IgD-negative memory B cell (primary cell): ENCODE results near the gene UTP20. TPM values are rescaled to one million over a fixed set of nuclear protein-coding genes. Genes with fewer than 3 reads are reported as not detected.

Source experiments
- H3K27ac Mint-ChIP-seq, 3 donors: one replicate each; pipeline ENCODE4 v1.8.0; 2020 to 2022; ENCODE audit warnings: mild to moderate bottlenecking in 3 of 3, mixed read lengths in 3 of 3, moderate library complexity in 1 of 3
- H3K27me3 Mint-ChIP-seq: one replicate; pipeline ENCODE4 v1.8.0; 2021; ENCODE audit warnings: mixed read lengths
- H3K36me3 Mint-ChIP-seq: one replicate; pipeline ENCODE4 v1.8.0; 2020; ENCODE audit warnings: mild to moderate bottlenecking, mixed read lengths
- H3K4me1 Mint-ChIP-seq, 3 donors: one replicate each; pipeline ENCODE4 v1.8.0; 2020 to 2022; ENCODE audit warnings: mixed read lengths in 3 of 3, mild to moderate bottlenecking in 1 of 3
- H3K4me3 Mint-ChIP-seq, 4 donors: one replicate each; pipeline ENCODE4 v1.8.0; 2020 to 2022; ENCODE audit warnings: mild to moderate bottlenecking in 4 of 4, mixed read lengths in 4 of 4, moderate library complexity in 3 of 4
- H3K9me3 Mint-ChIP-seq, 3 donors: one replicate each; pipeline ENCODE4 v1.8.0; 2020 to 2021; ENCODE audit warnings: mixed read lengths in 3 of 3, mild to moderate bottlenecking in 1 of 3
- polyA plus RNA-seq: library from polyadenylated mRNA; unstranded; fragments of 300-500 nt; fragmentation: Illumina TruSeq; gene quantifications from one replicate; pipeline ENCODE4 v1.2.3, GENCODE V29; 2021

The UTP20 gene
- 4.0 TPM for polyA plus RNA-seq

- H3K36me3 Mint-ChIP-seq: no peaks in the 10 kb centered on the region
- H3K27ac Mint-ChIP-seq: peak within 1 kb of the TSS; percentile 73 to 94 (median 87)
- H3K4me1 Mint-ChIP-seq: peaks cover 3 to 13% (median 9%) of the 10 kb centered on the region in 3 donors
- H3K27me3 Mint-ChIP-seq: peaks cover 1% of the 10 kb centered on the region
- H3K4me3 Mint-ChIP-seq: peak within 1 kb of the TSS; percentile 93 to 97 (median 96)
- no peaks in the 10 kb centered on the region for H3K9me3 Mint-ChIP-seq
These were observed at the start of gene UTP20 for GRCh38 chr12:101280006-101280505. Gene UTP20, plus strand, starts transcription at chr12:101280105. Its CDS starts 178 bp downstream, at chr12:101280283.

- no peaks in the 10 kb centered on the region for H3K36me3 Mint-ChIP-seq
- no peak overlapping the region for H3K27ac Mint-ChIP-seq
These were observed 49.4 kb upstream of the UTP20 start for GRCh38 chr12:101230547-101230946.

GRCh38 chr12:101231636-101232035 lies 48.3 kb upstream of the UTP20 start:
- no peaks in the 10 kb centered on the region for H3K36me3 Mint-ChIP-seq
- H3K4me3 Mint-ChIP-seq: no peak overlapping the region
- peaks cover 5% of the 10 kb centered on the region for H3K27me3 Mint-ChIP-seq
- no peak overlapping the region for H3K27ac Mint-ChIP-seq
- H3K4me1 Mint-ChIP-seq: peaks cover 0 to 13% (median 0%) of the 10 kb centered on the region in 3 donors
- H3K9me3 Mint-ChIP-seq: no peaks in the 10 kb centered on the region

More at GRCh38 chr12:101230547-101230946, 49.4 kb upstream of the UTP20 start:
- Mint-ChIP-seq H3K27me3 (peaks cover 5% of the 10 kb centered on the region), H3K4me1 (peaks cover 0 to 8% (median 0%) of the 10 kb centered on the region in 3 donors), H3K9me3 (no peaks in the 10 kb centered on the region), H3K4me3 (no peak overlapping the region)

- no peak overlapping the region for H3K27ac Mint-ChIP-seq
- peaks cover 0 to 3% (median 1%) of the 10 kb centered on the region in 3 donors for H3K9me3 Mint-ChIP-seq
These were observed 44.2 kb upstream of the UTP20 start for GRCh38 chr12:101235686-101236085.

DNA sequence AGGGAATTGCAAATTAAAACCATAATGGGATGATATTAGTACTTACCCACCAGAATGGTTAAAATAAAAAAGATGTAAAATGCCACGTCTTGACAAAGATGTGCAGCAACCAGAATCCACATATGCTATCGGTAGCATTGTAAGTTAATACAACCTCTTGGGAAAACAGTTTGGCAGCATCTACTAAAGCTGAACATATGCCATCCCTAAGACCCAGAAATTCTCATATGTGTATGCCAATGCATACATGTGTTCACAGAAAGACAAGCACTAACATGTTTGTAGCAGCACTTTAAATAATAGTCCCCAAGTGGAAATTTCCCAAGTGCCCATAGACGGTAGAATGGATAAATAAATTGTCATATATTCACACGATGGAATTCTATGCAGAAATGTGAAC lies 41.6 kb upstream of the UTP20 start:
- no peak overlapping the region for H3K27ac Mint-ChIP-seq
- H3K27me3 Mint-ChIP-seq: peaks cover 3% of the 10 kb centered on the region
- H3K4me1 Mint-ChIP-seq: peaks cover 0 to 8% (median 0%) of the 10 kb centered on the region in 3 donors
- no peak overlapping the region for H3K4me3 Mint-ChIP-seq
- H3K36me3 Mint-ChIP-seq: no peaks in the 10 kb centered on the region
- peaks cover 0 to 3% (median 1%) of the 10 kb centered on the region in 3 donors for H3K9me3 Mint-ChIP-seq

More at GRCh38 chr12:101235686-101236085, 44.2 kb upstream of the UTP20 start:
- peaks cover 0 to 13% (median 0%) of the 10 kb centered on the region in 3 donors for H3K4me1 Mint-ChIP-seq
- no peak overlapping the region for H3K4me3 Mint-ChIP-seq
- no peaks in the 10 kb centered on the region for H3K36me3 Mint-ChIP-seq
- peaks cover 6% of the 10 kb centered on the region for H3K27me3 Mint-ChIP-seq

- H3K27ac Mint-ChIP-seq: no peak overlapping the region
- peaks cover 0 to 8% (median 0%) of the 10 kb centered on the region in 3 donors for H3K4me1 Mint-ChIP-seq
- H3K27me3 Mint-ChIP-seq: peaks cover 3% of the 10 kb centered on the region
- H3K36me3 Mint-ChIP-seq: no peaks in the 10 kb centered on the region
- H3K4me3 Mint-ChIP-seq: no peak overlapping the region
- H3K9me3 Mint-ChIP-seq: peaks cover 0 to 3% (median 1%) of the 10 kb centered on the region in 3 donors
These were observed 41.0 kb upstream of the UTP20 start for GRCh38 chr12:101238800-101239329.

DNA sequence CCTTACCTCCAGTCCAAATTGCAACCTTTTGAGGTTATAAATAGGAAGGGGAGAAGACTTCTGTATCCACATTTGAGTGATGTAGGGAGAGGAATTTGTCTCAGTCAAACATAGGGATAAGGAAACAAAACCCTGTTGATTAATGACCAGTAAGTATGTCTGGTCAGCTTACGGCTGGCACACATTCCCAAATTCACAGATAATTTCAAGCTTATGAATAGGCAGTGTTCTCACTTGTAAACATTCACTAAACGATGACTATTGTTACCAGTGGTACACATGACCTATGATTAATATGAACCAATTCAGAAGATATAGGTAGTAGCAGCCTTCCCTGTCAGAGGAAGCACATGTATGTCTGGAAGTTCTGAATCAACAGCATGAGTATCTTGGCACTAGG lies 36.8 kb upstream of the UTP20 start:
- Mint-ChIP-seq H3K9me3 (peaks cover 0 to 3% (median 1%) of the 10 kb centered on the region in 3 donors), H3K4me1 (no peaks in the 10 kb centered on the region), H3K27me3 (peaks cover 3% of the 10 kb centered on the region), H3K4me3 (no peak overlapping the region), H3K27ac (no peak overlapping the region), H3K36me3 (no peaks in the 10 kb centered on the region)

GRCh38 chr12:101243616-101244015 lies 36.3 kb upstream of the UTP20 start:
- Mint-ChIP-seq H3K27me3 (peaks cover under 1% of the 10 kb centered on the region), H3K4me3 (no peak overlapping the region), H3K4me1 (no peaks in the 10 kb centered on the region), H3K36me3 (no peaks in the 10 kb centered on the region), H3K9me3 (peaks cover 0 to under 1% (median under 1%) of the 10 kb centered on the region in 3 donors), H3K27ac (no peak overlapping the region)

GRCh38 chr12:101256266-101256665 lies 23.6 kb upstream of the UTP20 start:
- no peak overlapping the region for H3K27ac Mint-ChIP-seq
- H3K4me3 Mint-ChIP-seq: no peak overlapping the region
- H3K4me1 Mint-ChIP-seq: no peaks in the 10 kb centered on the region
- H3K27me3 Mint-ChIP-seq: peaks cover 11% of the 10 kb centered on the region
- no peaks in the 10 kb centered on the region for H3K9me3 Mint-ChIP-seq
- no peaks in the 10 kb centered on the region for H3K36me3 Mint-ChIP-seq

- H3K4me1 Mint-ChIP-seq: no peaks in the 10 kb centered on the region
- H3K9me3 Mint-ChIP-seq: no peaks in the 10 kb centered on the region
- H3K36me3 Mint-ChIP-seq: no peaks in the 10 kb centered on the region
- no peak overlapping the region for H3K27ac Mint-ChIP-seq
- H3K27me3 Mint-ChIP-seq: peaks cover 11% of the 10 kb centered on the region
- H3K4me3 Mint-ChIP-seq: no peak overlapping the region
These were observed 22.5 kb upstream of the UTP20 start for GRCh38 chr12:101257357-101257756.

GRCh38 chr12:101267111-101267510 lies 12.8 kb upstream of the UTP20 start:
- Mint-ChIP-seq H3K4me3 (no peak overlapping the region), H3K27ac (no peak overlapping the region), H3K4me1 (no peaks in the 10 kb centered on the region), H3K27me3 (peaks cover 25% of the 10 kb centered on the region), H3K36me3 (no peaks in the 10 kb centered on the region), H3K9me3 (peaks cover 4 to 5% (median 4%) of the 10 kb centered on the region in 3 donors)

DNA sequence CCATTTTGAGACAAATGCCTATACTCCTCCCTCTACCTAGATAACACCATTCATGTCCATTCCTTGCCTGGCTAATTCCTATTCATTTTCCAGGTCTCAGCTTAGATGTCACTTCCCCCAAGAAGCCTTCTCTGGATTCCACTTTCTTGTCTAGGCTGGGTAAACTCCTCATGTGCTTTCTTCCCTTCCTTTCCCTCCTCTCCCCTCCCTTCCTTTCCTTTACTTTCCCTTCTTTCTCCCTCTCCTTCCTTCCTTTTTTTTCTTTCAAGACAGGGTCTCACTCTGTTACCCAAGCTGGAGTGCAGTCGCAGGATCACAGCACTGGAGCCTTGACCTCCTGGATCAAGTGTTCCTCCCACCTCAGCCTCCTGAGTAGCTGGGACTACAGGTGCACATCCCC lies 3.5 kb upstream of the UTP20 start:
- H3K4me1 Mint-ChIP-seq: peaks cover 4 to 9% (median 4%) of the 10 kb centered on the region in 3 donors
- H3K4me3 Mint-ChIP-seq: no peak overlapping the region
- no peaks in the 10 kb centered on the region for H3K36me3 Mint-ChIP-seq
- no peak overlapping the region for H3K27ac Mint-ChIP-seq
- no peaks in the 10 kb centered on the region for H3K9me3 Mint-ChIP-seq
- peaks cover 4% of the 10 kb centered on the region for H3K27me3 Mint-ChIP-seq

DNA sequence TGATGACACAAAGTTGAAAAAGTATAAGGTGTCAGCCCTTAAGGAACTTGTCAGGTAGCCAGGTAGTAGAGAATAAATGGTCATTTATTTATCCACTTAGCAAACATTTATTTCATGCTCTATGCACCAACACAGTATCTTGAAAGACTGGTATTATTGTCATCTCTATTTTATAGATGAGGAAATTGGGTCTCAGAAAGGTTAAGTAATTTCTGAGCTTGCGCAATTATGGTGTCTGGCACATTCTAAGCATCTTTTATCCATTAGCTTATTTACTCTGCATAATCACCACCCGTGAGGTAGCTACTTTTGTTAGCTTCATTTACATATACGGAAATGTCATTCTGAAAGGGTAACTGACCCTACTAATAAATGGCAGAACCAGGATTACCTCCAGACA lies 2.5 kb upstream of the UTP20 start:
- no peaks in the 10 kb centered on the region for H3K36me3 Mint-ChIP-seq
- H3K4me3 Mint-ChIP-seq: peak overlapping the region in 1 of 4 donors; percentile 72
- no peaks in the 10 kb centered on the region for H3K9me3 Mint-ChIP-seq
- peaks cover 5 to 12% (median 9%) of the 10 kb centered on the region in 3 donors for H3K4me1 Mint-ChIP-seq
- peaks cover 4% of the 10 kb centered on the region for H3K27me3 Mint-ChIP-seq
- H3K27ac Mint-ChIP-seq: no peak overlapping the region

- H3K27me3 Mint-ChIP-seq: no peaks in the 10 kb centered on the region
- H3K4me3 Mint-ChIP-seq: no peak overlapping the region
- peaks cover 1 to 3% (median 3%) of the 10 kb centered on the region in 3 donors for H3K4me1 Mint-ChIP-seq
- peaks cover 10% of the 10 kb centered on the region for H3K36me3 Mint-ChIP-seq
- H3K9me3 Mint-ChIP-seq: no peaks in the 10 kb centered on the region
- peak overlapping the region in 1 of 3 donors; percentile 26 for H3K27ac Mint-ChIP-seq
These were observed 7.5 kb downstream of the UTP20 start for GRCh38 chr12:101287357-101287756.

DNA sequence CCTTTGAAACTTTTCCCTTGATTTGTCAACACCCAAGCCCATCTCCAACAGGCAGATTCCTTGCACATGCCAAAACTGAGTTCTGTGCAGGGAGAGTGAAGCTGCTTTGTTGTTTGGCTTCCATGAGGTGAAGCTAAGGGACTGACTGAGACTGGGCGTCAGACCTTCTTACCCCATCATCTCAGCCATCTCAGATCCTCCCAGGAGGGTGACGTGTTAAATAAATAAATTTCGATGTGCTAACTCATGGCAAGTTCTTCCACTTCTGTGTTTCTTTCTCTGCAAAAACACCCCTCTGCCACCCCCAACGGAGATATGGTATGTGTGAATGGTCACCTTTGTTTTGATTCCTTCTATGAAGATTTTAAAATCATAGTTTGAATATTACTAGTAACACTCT lies 17.8 kb downstream of the UTP20 start:
- Mint-ChIP-seq H3K27me3 (no peaks in the 10 kb centered on the region), H3K27ac (no peak overlapping the region), H3K9me3 (no peaks in the 10 kb centered on the region), H3K4me3 (no peak overlapping the region), H3K36me3 (peaks cover 14% of the 10 kb centered on the region), H3K4me1 (peaks cover 0 to 2% (median 0%) of the 10 kb centered on the region in 3 donors)

DNA sequence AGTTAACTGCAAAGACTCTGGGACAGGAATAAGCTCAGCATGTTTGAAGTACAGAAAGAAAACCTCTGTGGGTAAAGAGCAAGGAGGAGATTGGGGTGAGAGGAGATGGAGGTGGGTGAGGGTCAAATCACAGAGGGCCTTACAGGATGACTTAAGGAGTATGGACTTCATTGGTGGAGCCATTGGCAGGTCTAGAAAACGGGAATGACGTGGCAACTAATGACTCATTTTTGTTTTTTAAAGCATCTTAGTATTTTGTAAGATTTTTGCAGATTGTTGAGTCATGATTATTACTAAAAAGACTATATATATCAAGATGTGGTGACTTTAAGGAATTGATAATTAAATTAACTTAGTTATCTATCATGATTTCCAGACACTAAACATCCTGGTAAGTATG lies 18.5 kb downstream of the UTP20 start:
- Mint-ChIP-seq H3K36me3 (peaks cover 14% of the 10 kb centered on the region), H3K27ac (no peak overlapping the region), H3K9me3 (no peaks in the 10 kb centered on the region), H3K4me1 (peaks cover 0 to 2% (median 0%) of the 10 kb centered on the region in 3 donors), H3K4me3 (no peak overlapping the region), H3K27me3 (no peaks in the 10 kb centered on the region)
